IMR-90 (cell line): ENCODE results near the gene SLC16A9. TPM values are rescaled to one million over a fixed set of nuclear protein-coding genes. Genes with fewer than 3 reads are reported as not detected.

ENCODE experiments used
- ATAC-seq: fragments of 200-7000 bp; cut with Tn5 transposase; 2 replicates; pipeline ENCODE4 v1.9.1; 2020; ENCODE audit warnings: low read depth, mild to moderate bottlenecking, moderate library complexity
- BruUV-seq: library from RNA; stranded (reverse); fragments of 400-500 nt; replicated peaks from 2 replicates; lab custom pipeline; 2021; lab: Mats Ljungman, UMichigan
- CTCF ChIA-PET: fragments of 300-600 bp; formaldehyde crosslinking; extraction: SDS; loops from one replicate; lab custom pipeline; 2021; ENCODE audit warnings: antibody characterized with exemption; lab: Yijun Ruan, JAX
- POLR2A ChIA-PET: fragments of 300-600 bp; sonication (Branson Sonifier 250); formaldehyde crosslinking; loops from one replicate; lab custom pipeline; 2022; ENCODE audit warnings: antibody characterized with exemption; ENCODE audit not compliant: unreplicated experiment; lab: Charles Lee
- DNase-seq: peaks from one replicate; pipeline ENCODE4 v3.0.0; 2013
- H2AFZ ChIP-seq: replicated peaks from 2 replicates; pipeline ENCODE3; 2013; ENCODE audit warnings: low read length, mild to moderate bottlenecking; ENCODE audit not compliant: poor library complexity
- H2AK5ac ChIP-seq: 2 replicates; pipeline ENCODE4 v1.6.1; 2013; ENCODE audit warnings: low read depth, low read length, inconsistent platforms
- H2AK9ac ChIP-seq: replicated peaks from 2 replicates; pipeline ENCODE3; 2013; ENCODE audit warnings: mild to moderate bottlenecking, low read depth, low read length, moderate library complexity; ENCODE audit not compliant: poor library complexity
- H2BK120ac ChIP-seq: 2 replicates; pipeline ENCODE4 v1.6.1; 2013; ENCODE audit warnings: low read depth, low read length, inconsistent platforms
- H2BK15ac ChIP-seq: 3 replicates; pipeline ENCODE4 v1.6.1; 2013; ENCODE audit warnings: low read depth, low read length, inconsistent platforms
- H2BK20ac ChIP-seq: 2 replicates; pipeline ENCODE4 v1.6.1; 2013; ENCODE audit warnings: low read depth, mild to moderate bottlenecking, inconsistent platforms, low read length, moderate library complexity
- H2BK5ac ChIP-seq: 2 replicates; pipeline ENCODE4 v1.6.1; 2013; ENCODE audit warnings: mild to moderate bottlenecking, low read depth, low read length, inconsistent platforms; ENCODE audit not compliant: poor library complexity, severe bottlenecking
- H3K14ac ChIP-seq: replicated peaks from 2 replicates; pipeline ENCODE4 v1.6.1; 2013; ENCODE audit warnings: low read depth, low read length, inconsistent platforms
- H3K18ac ChIP-seq: 2 replicates; pipeline ENCODE4 v1.6.1; 2013; ENCODE audit warnings: low read depth, low read length, control low read depth
- H3K23ac ChIP-seq: 2 replicates; pipeline ENCODE4 v1.6.1; 2013; ENCODE audit warnings: low read depth, low read length, inconsistent platforms
- H3K27ac ChIP-seq: 2 replicates; pipeline ENCODE4 v1.5.1; 2013; ENCODE audit warnings: mild to moderate bottlenecking, control low read depth, low read length; ENCODE audit not compliant: insufficient read depth
- H3K27me3 ChIP-seq: 2 replicates; pipeline ENCODE4 v1.6.1; 2013; ENCODE audit warnings: low read length; ENCODE audit not compliant: control insufficient read depth, insufficient read depth
- H3K36me3 ChIP-seq: 2 replicates; pipeline ENCODE4 v1.6.1; 2013; ENCODE audit warnings: low read length, mixed read lengths; ENCODE audit not compliant: control insufficient read depth, insufficient read depth
- H3K4ac ChIP-seq: 2 replicates; pipeline ENCODE4 v1.6.1; 2013; ENCODE audit warnings: low read depth, low read length, inconsistent platforms
- H3K4me1 ChIP-seq: 2 replicates; pipeline ENCODE4 v1.6.1; 2013; ENCODE audit warnings: low read length, mixed read lengths; ENCODE audit not compliant: control insufficient read depth, insufficient read depth
- H3K4me2 ChIP-seq: 2 replicates; pipeline ENCODE4 v1.6.1; 2013; ENCODE audit warnings: low read depth, mild to moderate bottlenecking, control low read depth, low read length, moderate library complexity
- H3K4me3 ChIP-seq: 2 replicates; pipeline ENCODE4 v1.5.1; 2013; ENCODE audit warnings: low read depth, mild to moderate bottlenecking, control low read depth, low read length, moderate library complexity; ENCODE audit not compliant: insufficient read depth
- H3K56ac ChIP-seq: 2 replicates; pipeline ENCODE4 v1.6.1; 2013; ENCODE audit warnings: low read length, inconsistent platforms; ENCODE audit not compliant: insufficient read depth; ENCODE audit errors: extremely low read depth
- H3K79me1 ChIP-seq, 2 experiments: 2 replicates each; pipeline ENCODE4 v1.6.1; 2013; ENCODE audit warnings: low read length in 2 of 2, inconsistent platforms in 1 of 2, low read depth in 1 of 2
- H3K9ac ChIP-seq: 2 replicates; pipeline ENCODE4 v1.6.1; 2013; ENCODE audit warnings: low read depth, low read length, control low read depth
- H3K9me1 ChIP-seq: 2 replicates; pipeline ENCODE4 v1.6.1; 2013; ENCODE audit warnings: low read length, inconsistent platforms; ENCODE audit not compliant: insufficient read depth
- H3K9me3 ChIP-seq: 2 replicates; pipeline ENCODE4 v1.6.1; 2013; ENCODE audit warnings: low read length; ENCODE audit not compliant: control insufficient read depth, insufficient read depth
- H4K20me1 ChIP-seq: 2 replicates; pipeline ENCODE4 v1.6.1; 2013; ENCODE audit warnings: low read length, inconsistent platforms; ENCODE audit not compliant: insufficient read depth
- H4K5ac ChIP-seq: 2 replicates; pipeline ENCODE4 v1.6.1; 2013; ENCODE audit warnings: mild to moderate bottlenecking, low read depth, low read length, control low read depth
- H4K8ac ChIP-seq, 2 experiments: 2 replicates each; pipeline ENCODE4 v1.6.1; 2013; ENCODE audit warnings: low read depth in 2 of 2, low read length in 2 of 2, control low read depth in 1 of 2, inconsistent platforms in 1 of 2
- H4K91ac ChIP-seq: 2 replicates; pipeline ENCODE4 v1.6.1; 2013; ENCODE audit warnings: low read depth, low read length, inconsistent platforms; ENCODE audit not compliant: insufficient read depth
- CEBPB ChIP-seq: IDR thresholded peaks from 2 replicates; pipeline ENCODE4 v1.6.1; 2012; ENCODE audit warnings: low read depth, low read length, improper control_type of control experiment
- CHD1 ChIP-seq: IDR thresholded peaks from 2 replicates; pipeline ENCODE4 v1.6.1; 2012; ENCODE audit warnings: low read depth, low read length, improper control_type of control experiment
- FOS ChIP-seq: fragments of 150-350 bp; IDR thresholded peaks from 2 replicates; pipeline ENCODE4 v1.6.1; 2016; ENCODE audit warnings: low read depth, low read length
- MAFK ChIP-seq: IDR thresholded peaks from 2 replicates; pipeline ENCODE4 v1.6.1; 2012; ENCODE audit warnings: low read depth, low read length, improper control_type of control experiment
- MAZ ChIP-seq: IDR thresholded peaks from 2 replicates; pipeline ENCODE4 v1.6.1; 2012; ENCODE audit warnings: low read depth, mild to moderate bottlenecking, low read length, improper control_type of control experiment, moderate library complexity, borderline replicate concordance
- MXI1 ChIP-seq: IDR thresholded peaks from 2 replicates; pipeline ENCODE4 v1.6.1; 2012; ENCODE audit warnings: low read depth, mild to moderate bottlenecking, low read length, moderate library complexity, borderline replicate concordance
- NFE2L2 ChIP-seq: fragments of 150-350 bp; IDR thresholded peaks from 2 replicates; pipeline ENCODE4 v1.6.1; 2016; ENCODE audit warnings: low read depth, mild to moderate bottlenecking, low read length
- POLR2A ChIP-seq: IDR thresholded peaks from 2 replicates; pipeline ENCODE4 v1.6.1; 2012; ENCODE audit warnings: mild to moderate bottlenecking, low read depth, low read length
- RAD21 ChIP-seq: IDR thresholded peaks from 2 replicates; pipeline ENCODE4 v1.6.1; 2012; ENCODE audit warnings: low read length, improper control_type of control experiment
- RCOR1 ChIP-seq: IDR thresholded peaks from 2 replicates; pipeline ENCODE4 v1.6.1; 2012; ENCODE audit warnings: mild to moderate bottlenecking, low read length, improper control_type of control experiment; ENCODE audit not compliant: insufficient replicate concordance
- RFX5 ChIP-seq: IDR thresholded peaks from 2 replicates; pipeline ENCODE4 v1.8.0; 2012; ENCODE audit warnings: low read depth, mild to moderate bottlenecking, low read length, moderate library complexity
- SMC3 ChIP-seq: fragments of 150-350 bp; IDR thresholded peaks from 2 replicates; pipeline ENCODE4 v1.6.1; 2016; ENCODE audit warnings: low read depth, mild to moderate bottlenecking, antibody characterized with exemption, low read length, moderate library complexity
- WGBS, 2 experiments: methylation state at CpG; one replicate each; pipeline versions ENCODE4 v1.1.5 to v1.1.7; 2013; ENCODE audit warnings: missing lambda C conversion rate in 2 of 2; ENCODE audit not compliant: insufficient read length in 1 of 2; ENCODE audit errors: extremely low coverage in 2 of 2; 5-methylcytosine and 5-hydroxymethylcytosine counted together
- dilution Hi-C: fragments of 300-500 bp; cut with HindIII; formaldehyde crosslinking; loops from one replicate; pipeline ENCODE4 v1.14.3; 2018; ENCODE audit warnings: low sequenced_read_pairs; ENCODE audit not compliant: unreplicated experiment
- in situ Hi-C: fragments of 300-500 bp; cut with MboI; formaldehyde crosslinking; loops from 3 replicates; pipeline ENCODE4 v1.14.3; 2019; ENCODE audit warnings: low sequenced_read_pairs, inconsistent platforms, mixed read lengths
- intact Hi-C: fragments of 100-400 bp; cut with micrococcal nuclease; formaldehyde crosslinking; loops from 2 replicates; pipeline ENCODE4 v1.10.0; 2022
- polyA plus RNA-seq, 3 experiments: library from polyadenylated mRNA; depleted of rRNA; stranded (reverse); fragments of >200 nt; gene quantifications; 2 replicates each; pipeline ENCODE4 v1.2.3, GENCODE V29; 2012; ENCODE audit warnings: low replicate concordance in 1 of 3
- total RNA-seq: library from RNA; depleted of rRNA; stranded (reverse); fragments of >200 nt; gene quantifications from 2 replicates; pipeline ENCODE4 v1.2.3, GENCODE V29; 2012
- TF ChIP-seq, protein P1 (sequence below): fragments of 150-350 bp; IDR thresholded peaks from 2 replicates; pipeline ENCODE4 v1.6.1; 2017; ENCODE audit warnings: mild to moderate bottlenecking, antibody characterized with exemption, low read length, low read depth
- TF ChIP-seq, protein P2 (sequence below): fragments of 150-350 bp; IDR thresholded peaks from 2 replicates; pipeline ENCODE4 v1.6.1; 2016; ENCODE audit warnings: low read depth, mild to moderate bottlenecking, low read length, moderate library complexity, borderline replicate concordance
- TF ChIP-seq, protein P3 (sequence below): conservative IDR thresholded peaks from 2 replicates; pipeline ENCODE4 v1.5.1; 2012; ENCODE audit warnings: mild to moderate bottlenecking, low read depth, low read length, improper control_type of control experiment

SLC16A9 gene
- total and polyA plus RNA-seq, 2 of the 4 experiments (the other 2 are of a cell fraction): 0.18 to 0.26 TPM

DNA sequence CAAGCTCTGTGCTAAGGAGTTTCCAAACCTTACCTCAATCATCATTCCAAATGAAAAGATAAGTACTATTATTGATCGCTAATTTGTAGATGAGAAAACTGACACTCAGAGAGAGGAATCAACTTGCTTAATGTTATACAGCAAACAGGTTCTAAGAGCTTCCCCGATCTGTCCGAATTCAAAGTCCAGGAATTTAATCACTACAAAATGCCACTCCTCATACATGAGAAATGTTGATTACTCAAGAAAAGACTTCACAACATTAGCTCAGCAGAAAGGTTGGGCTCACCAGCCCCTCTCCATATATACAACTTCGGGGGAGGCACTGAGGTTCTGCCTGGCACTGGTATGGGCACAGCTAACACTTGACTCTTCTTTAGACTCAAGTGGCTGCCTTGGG is 80.7 kb downstream of the SLC16A9 start:
- no peak for ATAC-seq
- Histone ChIP-seq H4K5ac (no peak overlapping the region), H4K8ac (no peak overlapping the region), H4K20me1 (no peaks in the 10 kb centered on the region), H2BK15ac (no peak overlapping the region), H3K23ac (no peak overlapping the region), H3K9me1 (no peaks in the 10 kb centered on the region), H2AFZ (no peak overlapping the region), H3K4me3 (no peak overlapping the region), H3K79me1 (no peaks in the 10 kb centered on the region), H3K27ac (no peak overlapping the region), H2BK5ac (no peak overlapping the region), H3K4ac (no peak overlapping the region), H2BK120ac (no peak overlapping the region), H3K18ac (no peak overlapping the region), H3K14ac (no peak overlapping the region), H3K4me2 (no peak overlapping the region), H3K4me1 (no peaks in the 10 kb centered on the region), H3K9me3 (no peaks in the 10 kb centered on the region), H4K91ac (no peak overlapping the region), H3K9ac (no peak overlapping the region), H2AK9ac (no peak overlapping the region), H2AK5ac (no peak overlapping the region), H3K27me3 (peaks cover 11% of the 10 kb centered on the region), H3K36me3 (no peaks in the 10 kb centered on the region), H3K56ac (no peak overlapping the region), H2BK20ac (no peak overlapping the region)
- intact Hi-C loops: loop anchor here (5.0 kb wide), 1 partner anchor 418 kb away; no protein-coding TSS in a partner anchor
- in situ Hi-C loops: loop anchor here (10.0 to 25.0 kb wide), 5 partner anchors 206 to 808 kb away; no protein-coding TSS in a partner anchor
- CTCF ChIA-PET: interaction anchor here (1.2 to 1.6 kb wide), 3 partner anchors 10 to 580 kb away, joined by 3 to 6 read pairs (median 5); no protein-coding TSS in a partner anchor
- no TSS peak for BruUV-seq
- DNase-seq: no peak
- TF ChIP-seq FOS (no peak), NFE2L2 (no peak), MAZ (no peak), CHD1 (no peak), RCOR1 (no peak), RFX5 (no peak), MAFK (no peak), POLR2A (no peak), SMC3 (no peak), RAD21 (no peak), MXI1 (no peak), CEBPB (no peak)
- TF ChIP-seq, protein P1, sequence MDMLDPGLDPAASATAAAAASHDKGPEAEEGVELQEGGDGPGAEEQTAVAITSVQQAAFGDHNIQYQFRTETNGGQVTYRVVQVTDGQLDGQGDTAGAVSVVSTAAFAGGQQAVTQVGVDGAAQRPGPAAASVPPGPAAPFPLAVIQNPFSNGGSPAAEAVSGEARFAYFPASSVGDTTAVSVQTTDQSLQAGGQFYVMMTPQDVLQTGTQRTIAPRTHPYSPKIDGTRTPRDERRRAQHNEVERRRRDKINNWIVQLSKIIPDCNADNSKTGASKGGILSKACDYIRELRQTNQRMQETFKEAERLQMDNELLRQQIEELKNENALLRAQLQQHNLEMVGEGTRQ: no peak
- TF ChIP-seq, protein P2, sequence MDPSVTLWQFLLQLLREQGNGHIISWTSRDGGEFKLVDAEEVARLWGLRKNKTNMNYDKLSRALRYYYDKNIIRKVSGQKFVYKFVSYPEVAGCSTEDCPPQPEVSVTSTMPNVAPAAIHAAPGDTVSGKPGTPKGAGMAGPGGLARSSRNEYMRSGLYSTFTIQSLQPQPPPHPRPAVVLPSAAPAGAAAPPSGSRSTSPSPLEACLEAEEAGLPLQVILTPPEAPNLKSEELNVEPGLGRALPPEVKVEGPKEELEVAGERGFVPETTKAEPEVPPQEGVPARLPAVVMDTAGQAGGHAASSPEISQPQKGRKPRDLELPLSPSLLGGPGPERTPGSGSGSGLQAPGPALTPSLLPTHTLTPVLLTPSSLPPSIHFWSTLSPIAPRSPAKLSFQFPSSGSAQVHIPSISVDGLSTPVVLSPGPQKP: no peak
- TF ChIP-seq, protein P3, sequence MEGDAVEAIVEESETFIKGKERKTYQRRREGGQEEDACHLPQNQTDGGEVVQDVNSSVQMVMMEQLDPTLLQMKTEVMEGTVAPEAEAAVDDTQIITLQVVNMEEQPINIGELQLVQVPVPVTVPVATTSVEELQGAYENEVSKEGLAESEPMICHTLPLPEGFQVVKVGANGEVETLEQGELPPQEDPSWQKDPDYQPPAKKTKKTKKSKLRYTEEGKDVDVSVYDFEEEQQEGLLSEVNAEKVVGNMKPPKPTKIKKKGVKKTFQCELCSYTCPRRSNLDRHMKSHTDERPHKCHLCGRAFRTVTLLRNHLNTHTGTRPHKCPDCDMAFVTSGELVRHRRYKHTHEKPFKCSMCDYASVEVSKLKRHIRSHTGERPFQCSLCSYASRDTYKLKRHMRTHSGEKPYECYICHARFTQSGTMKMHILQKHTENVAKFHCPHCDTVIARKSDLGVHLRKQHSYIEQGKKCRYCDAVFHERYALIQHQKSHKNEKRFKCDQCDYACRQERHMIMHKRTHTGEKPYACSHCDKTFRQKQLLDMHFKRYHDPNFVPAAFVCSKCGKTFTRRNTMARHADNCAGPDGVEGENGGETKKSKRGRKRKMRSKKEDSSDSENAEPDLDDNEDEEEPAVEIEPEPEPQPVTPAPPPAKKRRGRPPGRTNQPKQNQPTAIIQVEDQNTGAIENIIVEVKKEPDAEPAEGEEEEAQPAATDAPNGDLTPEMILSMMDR: no peak
- no CpG with 5 or more reads among the region's 4 CpGs for WGBS, 2 experiments
- POLR2A ChIA-PET: interaction anchor here (0.6 kb wide), 1 partner anchor 380 kb away, joined by 3 read pairs; no protein-coding TSS in a partner anchor
- dilution Hi-C loops: no loop called here
